NT2/D1 (cell line): ENCODE results near the gene SLIT1.

ENCODE experiments used
- SUZ12 ChIP-seq: IDR thresholded peaks from 2 replicates; pipeline ENCODE4 v1.6.1; 2011; ENCODE audit not compliant: insufficient read length, insufficient read depth; ENCODE audit errors: extremely low read depth
- YY1 ChIP-seq: IDR thresholded peaks from 2 replicates; pipeline ENCODE4 v1.6.1; 2011; ENCODE audit not compliant: insufficient read length, insufficient read depth
- ZNF274 ChIP-seq: IDR thresholded peaks from 2 replicates; pipeline ENCODE4 v1.6.1; 2011; ENCODE audit warnings: mild to moderate bottlenecking, low read depth, low read length

- no peak for TF ChIP-seq ZNF274
- no peak for TF ChIP-seq YY1
- TF ChIP-seq SUZ12: no peak
Measured at GRCh38 chr10:97018251-97019212, 167.2 kb downstream of the SLIT1 start.
